ENCODE measurements around the gene CYB561. TPM values are rescaled to one million over a fixed set of nuclear protein-coding genes. Genes with fewer than 3 reads are reported as not detected.
A peak's percentile ranks its signal among the peaks of the same experiment; 100 is the strongest.

The CYB561 gene
- total RNA-seq, 1 experiment from 2014 or later: 36.1 TPM

GRCh38 chr17:63451150-63451549, 5.0 kb upstream of the CYB561 start:
- no peak for DNase-seq (ENCODE audit: low read depth)

- DNase-seq (ENCODE audit: low read depth): peak; percentile 73
These were observed 4.4 kb upstream of the CYB561 start for GRCh38 chr17:63450551-63450950.

GRCh38 chr17:63448655-63449054, 2.5 kb upstream of the CYB561 start:
- DNase-seq (ENCODE audit: low read depth): no peak

- no peak for DNase-seq (ENCODE audit: low read depth)
These were observed 1.4 kb upstream of the CYB561 start for GRCh38 chr17:63447471-63448009.

GRCh38 chr17:63446753-63447470, 806 bp upstream of the CYB561 start:
- peak; percentile 74 for DNase-seq (ENCODE audit: low read depth)

- peak; percentile 57 for DNase-seq (ENCODE audit: low read depth)
These were observed 544 bp downstream of the CYB561 start for GRCh38 chr17:63445571-63445953.

- DNase-seq (ENCODE audit: low read depth): no peak
These were observed 1.0 kb downstream of the CYB561 start for GRCh38 chr17:63445065-63445464.

- DNase-seq (ENCODE audit: low read depth): no peak
These were observed 1.6 kb downstream of the CYB561 start for GRCh38 chr17:63444457-63444856.

GRCh38 chr17:63443053-63443452, 3.1 kb downstream of the CYB561 start:
- DNase-seq (ENCODE audit: low read depth): no peak

GRCh38 chr17:63442549-63443035, 3.5 kb downstream of the CYB561 start:
- no peak for DNase-seq (ENCODE audit: low read depth)

GRCh38 chr17:63442074-63442473, 4.0 kb downstream of the CYB561 start:
- no peak for DNase-seq (ENCODE audit: low read depth)

- no peak for DNase-seq (ENCODE audit: low read depth)
These were observed 4.5 kb downstream of the CYB561 start for GRCh38 chr17:63441654-63442053.

GRCh38 chr17:63440770-63441335, 5.3 kb downstream of the CYB561 start:
- DNase-seq (ENCODE audit: low read depth): no peak

- DNase-seq (ENCODE audit: low read depth): no peak
These were observed 5.9 kb downstream of the CYB561 start for GRCh38 chr17:63440127-63440769.

GRCh38 chr17:63439687-63440086, 6.4 kb downstream of the CYB561 start:
- peak; percentile 85 for DNase-seq (ENCODE audit: low read depth)

GRCh38 chr17:63438092-63439051, 7.7 kb downstream of the CYB561 start:
- no peak for DNase-seq (ENCODE audit: low read depth)

GRCh38 chr17:63437287-63438091, 8.6 kb downstream of the CYB561 start:
- DNase-seq (ENCODE audit: low read depth): no peak

GRCh38 chr17:63436523-63437110, 9.5 kb downstream of the CYB561 start:
- no peak for DNase-seq (ENCODE audit: low read depth)

GRCh38 chr17:63435681-63436522, 10.2 kb downstream of the CYB561 start:
- peak; percentile 83 for DNase-seq (ENCODE audit: low read depth)

Data from M059J (cell line).